Measurements from ENCODE around the gene GTPBP6. TPM values are rescaled to one million over a fixed set of nuclear protein-coding genes. Genes with fewer than 3 reads are reported as not detected.
A peak's percentile ranks its signal among the peaks of the same experiment; 100 is the strongest.
"Not testable (repeated sequence)": the region's sequence is repeated elsewhere in the genome, so short reads cannot be mapped to it uniquely, and the experiment has no call there.

Gene GTPBP6
- total RNA-seq, 6 experiments from 2014 or later: 20.9 to 32.8 (median 23.2) TPM

DNA sequence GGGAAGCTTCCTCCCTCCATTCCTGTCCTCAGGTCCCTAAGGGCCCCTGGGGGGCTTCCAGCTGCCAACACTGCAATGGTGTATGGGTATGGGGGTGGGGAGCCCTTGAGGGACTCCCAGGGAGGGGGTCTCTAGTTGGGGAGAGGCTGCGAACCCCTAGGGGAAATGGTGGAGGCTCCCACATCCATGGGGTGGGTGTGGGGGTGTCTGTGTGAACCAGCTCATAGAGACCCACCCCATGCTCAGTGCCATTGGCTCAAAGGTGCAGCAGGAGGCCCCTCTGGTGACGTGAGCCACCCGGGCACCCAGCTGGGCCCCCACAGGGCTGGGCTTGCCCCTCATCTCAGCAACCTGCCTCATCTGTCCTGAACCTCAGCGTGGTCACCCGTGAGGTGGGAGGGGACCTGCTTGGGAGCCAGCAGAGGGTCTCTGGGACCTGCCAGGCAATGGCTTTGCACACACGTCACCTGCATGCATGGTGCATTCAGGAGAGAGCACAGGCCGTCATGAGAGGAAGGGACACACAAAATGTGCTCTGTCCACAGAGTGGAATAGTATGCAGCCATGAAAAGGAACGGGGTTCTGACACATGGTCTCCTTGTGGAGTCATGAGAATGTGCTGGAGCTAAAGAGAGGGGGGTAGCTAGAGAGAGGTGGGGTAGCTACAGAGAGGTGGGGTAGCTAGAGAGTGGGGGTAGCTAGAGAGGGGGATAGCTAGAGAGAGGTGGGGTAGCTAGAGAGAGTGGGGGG lies 60.1 kb downstream of the GTPBP6 start:
- intact Hi-C loops (cut with DNase I): no loop called here
- H3K4me3 ChIP-seq: no peak overlapping the region
- DNase-seq: peak in 1 of 3 donors; percentile 44

DNA sequence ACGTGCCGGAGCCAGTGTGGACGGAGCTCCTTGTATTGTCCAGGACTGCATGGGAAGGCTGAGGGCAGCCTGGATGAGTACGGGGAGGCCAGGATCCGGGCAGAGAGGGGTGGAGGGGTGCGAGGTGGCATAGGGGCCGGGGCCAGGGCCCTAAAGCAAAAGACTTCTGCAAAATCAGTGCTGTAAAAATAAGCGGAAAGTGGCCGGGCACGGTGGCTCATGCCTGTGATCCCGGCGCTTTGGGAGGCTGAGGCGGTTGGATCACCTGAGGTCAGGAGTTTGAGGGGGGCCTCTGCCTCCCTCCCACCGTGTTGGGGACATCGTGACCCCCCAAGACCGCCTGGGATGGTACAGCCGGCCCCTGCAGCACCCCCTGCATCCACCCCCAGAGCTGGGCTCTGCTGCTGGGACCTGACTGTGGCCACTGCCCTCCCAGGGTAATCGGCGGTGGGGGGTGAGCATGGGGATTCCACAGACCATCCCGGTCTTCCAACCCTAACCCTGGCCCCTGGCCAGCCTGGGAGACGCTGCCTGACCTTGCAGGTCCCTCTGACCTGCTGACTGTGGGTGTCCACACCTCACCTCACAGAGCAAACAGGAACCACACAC lies 60.8 kb downstream of the GTPBP6 start:
- Histone ChIP-seq H3K4me3 (no peak overlapping the region), H3K27me3 (no peaks in the 10 kb centered on the region), H3K36me3 (no peaks in the 10 kb centered on the region), H3K27ac (no peak overlapping the region), H3K9me3 (no peaks in the 10 kb centered on the region), H3K4me1 (peaks cover 0 to 18% (median 9%) of the 10 kb centered on the region in 4 donors)
- peak in 1 of 4 donors; percentile 2 for ATAC-seq
- WGBS (ENCODE audit: insufficient coverage, low coverage, low lambda C conversion rate, missing lambda C conversion rate): 61% methylated on average over 7 of the region's 21 CpGs
- no peak for TF ChIP-seq POLR2A (IDR thresholded peaks at IDR 0.05)
- TF ChIP-seq, protein P1, sequence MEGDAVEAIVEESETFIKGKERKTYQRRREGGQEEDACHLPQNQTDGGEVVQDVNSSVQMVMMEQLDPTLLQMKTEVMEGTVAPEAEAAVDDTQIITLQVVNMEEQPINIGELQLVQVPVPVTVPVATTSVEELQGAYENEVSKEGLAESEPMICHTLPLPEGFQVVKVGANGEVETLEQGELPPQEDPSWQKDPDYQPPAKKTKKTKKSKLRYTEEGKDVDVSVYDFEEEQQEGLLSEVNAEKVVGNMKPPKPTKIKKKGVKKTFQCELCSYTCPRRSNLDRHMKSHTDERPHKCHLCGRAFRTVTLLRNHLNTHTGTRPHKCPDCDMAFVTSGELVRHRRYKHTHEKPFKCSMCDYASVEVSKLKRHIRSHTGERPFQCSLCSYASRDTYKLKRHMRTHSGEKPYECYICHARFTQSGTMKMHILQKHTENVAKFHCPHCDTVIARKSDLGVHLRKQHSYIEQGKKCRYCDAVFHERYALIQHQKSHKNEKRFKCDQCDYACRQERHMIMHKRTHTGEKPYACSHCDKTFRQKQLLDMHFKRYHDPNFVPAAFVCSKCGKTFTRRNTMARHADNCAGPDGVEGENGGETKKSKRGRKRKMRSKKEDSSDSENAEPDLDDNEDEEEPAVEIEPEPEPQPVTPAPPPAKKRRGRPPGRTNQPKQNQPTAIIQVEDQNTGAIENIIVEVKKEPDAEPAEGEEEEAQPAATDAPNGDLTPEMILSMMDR (IDR thresholded peaks at IDR 0.05): no peak
- peak in 1 of 3 donors; percentile 42 for DNase-seq
- intact Hi-C loops (cut with DNase I): no loop called here

More for the DNA sequence above, 60.1 kb downstream of the GTPBP6 start:
- H3K9me3 ChIP-seq: no peaks in the 10 kb centered on the region
- ATAC-seq: no peak
- 60% methylated on average over 4 of the region's 8 CpGs for WGBS (ENCODE audit: insufficient coverage, low coverage, low lambda C conversion rate, missing lambda C conversion rate)
- no peaks in the 10 kb centered on the region for H3K27me3 ChIP-seq
- peaks cover 0 to 23% (median 9%) of the 10 kb centered on the region in 4 donors for H3K4me1 ChIP-seq
- no peak for TF ChIP-seq POLR2A (IDR thresholded peaks at IDR 0.05)
- TF ChIP-seq, protein P1 (IDR thresholded peaks at IDR 0.05): no peak
- H3K36me3 ChIP-seq: no peaks in the 10 kb centered on the region
- H3K27ac ChIP-seq: no peak overlapping the region

DNA sequence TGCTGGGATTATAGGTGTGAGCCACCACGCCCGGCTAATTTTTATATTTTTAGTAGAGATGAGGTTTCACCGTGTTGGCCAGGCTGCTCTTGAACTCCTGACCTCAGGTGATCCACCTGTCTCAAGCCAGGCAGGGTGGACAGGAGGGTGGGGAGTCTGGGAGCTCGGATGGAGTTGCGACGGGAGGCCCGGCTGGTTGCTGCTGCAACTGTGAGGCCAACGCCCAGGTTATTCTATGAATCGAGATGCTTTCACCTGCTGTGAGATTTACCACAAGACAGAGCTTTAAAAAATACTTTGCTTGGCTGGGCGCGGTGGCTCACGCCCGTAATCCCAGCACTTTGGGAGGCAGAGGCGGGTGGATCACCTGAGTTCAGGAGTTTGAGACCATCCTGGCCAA lies 61.5 kb downstream of the GTPBP6 start:
- H3K4me3 ChIP-seq; ATAC-seq; H3K27ac ChIP-seq; intact Hi-C loops (cut with DNase I); H3K36me3 ChIP-seq; H3K27me3 ChIP-seq; H3K9me3 ChIP-seq: not testable (repeated sequence)
- 80% methylated on average over 4 of the region's 14 CpGs for WGBS (ENCODE audit: insufficient coverage, low coverage, low lambda C conversion rate, missing lambda C conversion rate)
- H3K4me1 ChIP-seq: peaks cover 0 to 13% (median 6%) of the 10 kb centered on the region in 4 donors
- DNase-seq: peak in 1 of 3 donors; percentile 21

DNA sequence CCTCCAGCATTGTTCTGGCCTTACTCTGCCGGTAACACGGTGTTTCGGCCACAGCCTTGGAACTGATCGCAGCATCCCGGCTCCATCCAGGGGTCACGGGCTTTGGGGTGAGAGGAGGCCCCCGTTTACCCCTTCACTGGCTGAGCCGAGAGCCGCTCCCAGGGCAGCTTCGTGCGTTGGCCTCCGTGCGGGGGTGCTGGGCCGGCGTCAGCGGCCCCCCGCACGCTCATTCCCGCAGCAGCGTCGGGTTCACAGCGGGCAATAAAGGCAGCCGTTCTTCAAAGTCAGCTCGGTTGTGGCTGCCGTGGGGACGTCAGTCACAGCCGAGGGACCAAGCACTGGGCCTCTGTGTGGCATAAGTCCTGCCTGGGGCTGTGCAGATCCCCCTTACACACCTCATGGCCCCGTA lies 62.7 kb downstream of the GTPBP6 start:
- Histone ChIP-seq H3K9me3 (no peaks in the 10 kb centered on the region), H3K4me3 (no peak overlapping the region), H3K4me1 (peaks cover 0 to 2% (median under 1%) of the 10 kb centered on the region in 4 donors), H3K27me3 (no peaks in the 10 kb centered on the region), H3K36me3 (no peaks in the 10 kb centered on the region), H3K27ac (no peak overlapping the region)
- TF ChIP-seq, protein P1 (IDR thresholded peaks at IDR 0.05): no peak
- no peak for TF ChIP-seq POLR2A (IDR thresholded peaks at IDR 0.05)
- no peak for ATAC-seq
- DNase-seq: peak in 1 of 3 donors; percentile 24
- 90% methylated on average over 4 of the region's 28 CpGs for WGBS (ENCODE audit: insufficient coverage, low coverage, low lambda C conversion rate, missing lambda C conversion rate)
- intact Hi-C loops (cut with DNase I): no loop called here

Other genes starting within 250 kb of the GTPBP6 start
- gene PLCXD1, start 37.4 kb downstream of the GTPBP6 start, total RNA-seq: 10 to 100 TPM in 1 of 6 experiments, 1 to 10 TPM in 5; 3.4 to 11.2 (median 5.1) TPM
- gene PPP2R3B, start 68.1 kb upstream of the GTPBP6 start, total RNA-seq: 1 to 10 TPM; 4.2 to 6.3 (median 5.3) TPM

Data from right lobe of liver (tissue), 6 donors.